Spleen (tissue), 11 donors: Measurements from ENCODE around the gene BRS3. TPM values are rescaled to one million over a fixed set of nuclear protein-coding genes. Genes with fewer than 3 reads are reported as not detected.

Experiments used
- DNase-seq: peaks from one replicate; pipeline ENCODE4 v3.0.0-alpha.2; 2020
- H3K27ac ChIP-seq, 8 donors: fragments of 200-600 bp; sonication (generic) in 7 of 8; 1 replicate in 4 of 8; 2 replicates in 4 of 8; pipeline versions ENCODE4 v1.5.0 to v1.8.0; 2016 to 2021; ENCODE audit warnings: inconsistent platforms in 4 of 8, mild to moderate bottlenecking in 4 of 8, moderate library complexity in 1 of 8
- H3K27me3 ChIP-seq, 7 donors: fragments of 200-600 bp; sonication (generic) in 6 of 7; replicated peaks in 1 of 7; 1 replicate in 4 of 7; 2 replicates in 3 of 7; pipeline versions ENCODE4 v1.5.0 to v1.8.0; 2016 to 2021; ENCODE audit warnings: inconsistent platforms in 3 of 7, mild to moderate bottlenecking in 1 of 7
- H3K36me3 ChIP-seq, 6 donors: fragments of 200-600 bp; sonication (generic) in 5 of 6; 1 replicate in 4 of 6; 2 replicates in 2 of 6; pipeline versions ENCODE4 v1.5.0 to v1.8.0; 2016 to 2021; ENCODE audit warnings: inconsistent platforms in 2 of 6
- H3K4me1 ChIP-seq, 6 donors: fragments of 200-600 bp; sonication (generic) in 5 of 6; 1 replicate in 3 of 6; 2 replicates in 3 of 6; pipeline versions ENCODE4 v1.5.0 to v1.8.0; 2016 to 2021; ENCODE audit warnings: inconsistent platforms in 3 of 6
- H3K4me3 ChIP-seq, 8 donors: fragments of 200-600 bp; sonication (generic) in 7 of 8; 1 replicate in 4 of 8; 2 replicates in 4 of 8; pipeline versions ENCODE4 v1.5.0 to v1.8.0; 2016 to 2021; ENCODE audit warnings: inconsistent platforms in 4 of 8, mild to moderate bottlenecking in 4 of 8, moderate library complexity in 2 of 8
- H3K9me3 ChIP-seq, 8 donors: fragments of 200-600 bp; sonication (generic) in 7 of 8; 1 replicate in 4 of 8; 2 replicates in 4 of 8; pipeline versions ENCODE4 v1.5.0 to v1.8.0; 2016 to 2021; ENCODE audit warnings: inconsistent platforms in 4 of 8
- POLR2A ChIP-seq, 3 donors: fragments of 450-650 bp; IDR thresholded peaks; one replicate each; pipeline ENCODE4 v1.5.1; 2017; ENCODE audit warnings: antibody characterized with exemption in 3 of 3, mild to moderate bottlenecking in 1 of 3
- POLR2AphosphoS5 ChIP-seq, 3 donors: sonication (generic); formaldehyde crosslinking; IDR thresholded peaks; one replicate each; pipeline ENCODE4 v1.5.1; 2017; ENCODE audit warnings: antibody characterized with exemption in 3 of 3
- WGBS, 5 donors: extraction: QIAGEN DNeasy Blood & Tissue Kit in 3 of 5; methylation state at CpG; one replicate each; pipeline versions ENCODE4 v1.1.5 to v1.1.7; 2013 to 2018; 5-methylcytosine and 5-hydroxymethylcytosine counted together
- intact Hi-C: fragments of 100-400 bp; cut with DNase I; formaldehyde crosslinking; loops from one replicate; pipeline ENCODE4 v1.15.0; 2023; ENCODE audit warnings: low total_unique reads
- polyA plus RNA-seq, 3 donors: library from polyadenylated mRNA; stranded (reverse); fragments of 200-250 nt; gene quantifications; one replicate each; pipeline ENCODE4 v1.2.1, GENCODE V29; 2013
- total RNA-seq, 7 donors: library from RNA; depleted of rRNA in 3 of 7; stranded (reverse); fragments of >200 nt in 3 of 7; fragmentation: NEBNext Ultra II Directional in 4 of 7; extraction: Animal tissue kit (Norgen Biotek cat#: 25700) in 4 of 7; gene quantifications; one replicate each; pipeline versions ENCODE4 v1.1.0 to v1.2.1, GENCODE V29; 2016 to 2021
- TF ChIP-seq, protein P1 (sequence below), 11 experiments: fragments of 200-600 bp in 7 of 11; fragments of 450-650 bp in 4 of 11; sonication (generic) in 4 of 11; IDR thresholded peaks in 8 of 11; conservative IDR thresholded peaks in 3 of 11; 1 replicate in 7 of 11; 2 replicates in 4 of 11; pipeline versions ENCODE4 v1.4.0 to v1.8.0; 2016 to 2021; ENCODE audit warnings: antibody characterized with exemption in 11 of 11, inconsistent platforms in 4 of 11, mild to moderate bottlenecking in 1 of 11
- donor health status: healthy with polysubstance abuse.
- donor health status: DM: no; HTN: no; CAD: no; lungs with moderate emphysema.
- donor health status: DM: no; HTN: no; CAD: no.
- donor health status: Bipolar disorder and iron deficiency.
- donor health status: healthy.
- donor health status: DM: no; HTN: no; CAD: no.
- donor health status: DM: yes; HTN: yes; CAD: no.

BRS3 gene
- total and polyA plus RNA-seq, 10 donors: not detected

DNA sequence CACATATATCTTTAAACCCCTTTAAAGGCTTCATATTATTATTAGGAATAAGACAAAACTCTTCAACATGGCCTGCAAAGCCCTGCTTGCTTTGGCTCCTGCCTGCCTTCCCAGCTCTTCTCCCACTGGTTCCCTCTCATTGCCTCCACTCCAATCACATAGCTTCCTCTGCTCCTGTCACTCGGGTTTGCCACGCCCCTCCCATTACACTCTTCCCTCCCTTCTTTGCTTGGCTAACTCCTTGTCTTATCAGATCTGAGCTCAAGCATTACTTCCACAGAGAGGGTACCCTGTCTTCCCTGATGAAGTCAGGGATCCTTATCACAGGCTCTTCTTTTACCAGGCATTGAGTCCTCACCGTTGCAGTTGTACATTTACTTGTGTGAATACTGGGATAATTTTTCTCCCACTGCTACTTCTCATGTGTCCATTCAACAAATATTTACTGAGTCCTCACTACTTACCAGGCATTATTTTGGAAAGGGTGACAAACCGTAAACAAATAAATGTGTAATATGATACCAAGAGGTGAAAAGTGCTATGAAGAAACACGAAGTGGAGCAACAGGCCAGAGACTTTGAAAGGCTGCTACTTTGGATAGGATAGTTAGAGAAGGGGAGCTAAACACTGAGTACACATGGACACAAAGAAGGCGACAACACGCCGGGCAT, 41.0 kb downstream of the BRS3 start:
- TF ChIP-seq, protein P1, sequence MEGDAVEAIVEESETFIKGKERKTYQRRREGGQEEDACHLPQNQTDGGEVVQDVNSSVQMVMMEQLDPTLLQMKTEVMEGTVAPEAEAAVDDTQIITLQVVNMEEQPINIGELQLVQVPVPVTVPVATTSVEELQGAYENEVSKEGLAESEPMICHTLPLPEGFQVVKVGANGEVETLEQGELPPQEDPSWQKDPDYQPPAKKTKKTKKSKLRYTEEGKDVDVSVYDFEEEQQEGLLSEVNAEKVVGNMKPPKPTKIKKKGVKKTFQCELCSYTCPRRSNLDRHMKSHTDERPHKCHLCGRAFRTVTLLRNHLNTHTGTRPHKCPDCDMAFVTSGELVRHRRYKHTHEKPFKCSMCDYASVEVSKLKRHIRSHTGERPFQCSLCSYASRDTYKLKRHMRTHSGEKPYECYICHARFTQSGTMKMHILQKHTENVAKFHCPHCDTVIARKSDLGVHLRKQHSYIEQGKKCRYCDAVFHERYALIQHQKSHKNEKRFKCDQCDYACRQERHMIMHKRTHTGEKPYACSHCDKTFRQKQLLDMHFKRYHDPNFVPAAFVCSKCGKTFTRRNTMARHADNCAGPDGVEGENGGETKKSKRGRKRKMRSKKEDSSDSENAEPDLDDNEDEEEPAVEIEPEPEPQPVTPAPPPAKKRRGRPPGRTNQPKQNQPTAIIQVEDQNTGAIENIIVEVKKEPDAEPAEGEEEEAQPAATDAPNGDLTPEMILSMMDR (IDR thresholded peaks at IDR 0.05 in 8 of 11, conservative IDR thresholded peaks at IDR 0.05 in 3 of 11): no peak
- TF ChIP-seq POLR2AphosphoS5 (IDR thresholded peaks at IDR 0.05): no peak
- no peak for TF ChIP-seq POLR2A (IDR thresholded peaks at IDR 0.05)
- 71 to 88% (median 81%) methylated on average over 8 of the region's 8 CpGs for WGBS, 5 donors
- H3K9me3 ChIP-seq: no peaks in the 10 kb centered on the region
- no peak overlapping the region for H3K27ac ChIP-seq
- intact Hi-C loops: no loop called here
- no peak for DNase-seq
- no peaks in the 10 kb centered on the region for H3K4me1 ChIP-seq
- no peaks in the 10 kb centered on the region for H3K36me3 ChIP-seq
- H3K4me3 ChIP-seq: no peak overlapping the region
- no peaks in the 10 kb centered on the region for H3K27me3 ChIP-seq

- H3K27me3 ChIP-seq: no peaks in the 10 kb centered on the region
- H3K27ac ChIP-seq: no peak overlapping the region
- H3K36me3 ChIP-seq: no peaks in the 10 kb centered on the region
- TF ChIP-seq POLR2AphosphoS5 (IDR thresholded peaks at IDR 0.05): no peak
- TF ChIP-seq POLR2A (IDR thresholded peaks at IDR 0.05): no peak
- TF ChIP-seq, protein P1 (IDR thresholded peaks at IDR 0.05 in 8 of 11, conservative IDR thresholded peaks at IDR 0.05 in 3 of 11): no peak
- no peak overlapping the region for H3K4me3 ChIP-seq
- 52 to 71% (median 55%) methylated on average over 2 of the region's 2 CpGs for WGBS, 5 donors
- DNase-seq: no peak
- no peaks in the 10 kb centered on the region for H3K9me3 ChIP-seq
- no peaks in the 10 kb centered on the region for H3K4me1 ChIP-seq
- intact Hi-C loops: no loop called here
Observed at GRCh38 chrX:136529795-136530194, 42.0 kb downstream of the BRS3 start.

- TF ChIP-seq, protein P1 (IDR thresholded peaks at IDR 0.05 in 8 of 11, conservative IDR thresholded peaks at IDR 0.05 in 3 of 11): no peak
- Histone ChIP-seq H3K9me3 (no peaks in the 10 kb centered on the region), H3K36me3 (no peaks in the 10 kb centered on the region), H3K27ac (no peak within 1 kb of the TSS), H3K4me3 (no peak within 1 kb of the TSS), H3K27me3 (peaks cover 0 to 3% (median 0%) of the 10 kb centered on the region in 7 donors), H3K4me1 (no peaks in the 10 kb centered on the region)
- WGBS, 5 donors: 74 to 96% (median 88%) methylated on average over 3 of the region's 3 CpGs
- DNase-seq: no peak
- intact Hi-C loops: no loop called here
Observed at GRCh38 chrX:136531951-136532350, 44.2 kb downstream of the BRS3 start, which contains the start of gene VGLL1. Gene VGLL1, plus strand, starts transcription at chrX:136532215. Its CDS starts 3,806 bp downstream, at chrX:136536021.

GRCh38 chrX:136534131-136534530, 46.4 kb downstream of the BRS3 start:
- DNase-seq: no peak
- Histone ChIP-seq H3K36me3 (no peaks in the 10 kb centered on the region), H3K27ac (no peak overlapping the region), H3K9me3 (no peaks in the 10 kb centered on the region), H3K4me1 (no peaks in the 10 kb centered on the region), H3K27me3 (peaks cover 0 to 3% (median 0%) of the 10 kb centered on the region in 7 donors), H3K4me3 (no peak overlapping the region)
- intact Hi-C loops: no loop called here
- 69 to 96% (median 90%) methylated on average over 2 of the region's 2 CpGs for WGBS, 5 donors
- TF ChIP-seq POLR2A (IDR thresholded peaks at IDR 0.05) (no peak), POLR2AphosphoS5 (IDR thresholded peaks at IDR 0.05) (no peak)
- TF ChIP-seq, protein P1 (IDR thresholded peaks at IDR 0.05 in 8 of 11, conservative IDR thresholded peaks at IDR 0.05 in 3 of 11): no peak
